ENCODE measurements around the gene ITGA11. TPM values are rescaled to one million over a fixed set of nuclear protein-coding genes. Genes with fewer than 3 reads are reported as not detected.

Gene ITGA11
- total RNA-seq, 1 donor, result 567 TPM

DNA sequence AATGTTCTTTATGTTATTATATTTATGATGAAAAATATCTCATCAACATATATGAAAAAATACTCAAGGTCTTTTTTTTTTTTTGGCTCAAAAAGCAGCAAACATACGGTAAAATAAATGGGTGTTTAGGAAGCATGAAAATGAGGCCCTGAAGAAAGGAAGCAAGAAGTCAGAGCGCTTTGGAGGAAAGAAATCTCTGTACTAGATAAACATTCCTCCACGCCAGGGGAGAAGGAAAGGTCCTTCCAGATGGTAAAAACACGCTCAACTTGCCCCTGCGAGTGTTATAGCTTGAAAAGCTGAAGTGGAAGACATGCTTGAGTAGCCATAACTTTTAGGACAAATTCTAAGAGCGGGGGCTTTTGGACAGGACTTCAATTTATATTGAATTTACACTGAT, 101.5 kb downstream of the ITGA11 start:
- H3K27ac ChIP-seq (ENCODE audit: low read depth, low read length), result no peak overlapping the region
- H3K79me2 ChIP-seq (ENCODE audit: insufficient read depth, low read length), result no peaks in the 10 kb centered on the region
- H3K4me3 ChIP-seq (ENCODE audit: insufficient read depth, low read length), result no peak overlapping the region
- TF ChIP-seq, protein P1, sequence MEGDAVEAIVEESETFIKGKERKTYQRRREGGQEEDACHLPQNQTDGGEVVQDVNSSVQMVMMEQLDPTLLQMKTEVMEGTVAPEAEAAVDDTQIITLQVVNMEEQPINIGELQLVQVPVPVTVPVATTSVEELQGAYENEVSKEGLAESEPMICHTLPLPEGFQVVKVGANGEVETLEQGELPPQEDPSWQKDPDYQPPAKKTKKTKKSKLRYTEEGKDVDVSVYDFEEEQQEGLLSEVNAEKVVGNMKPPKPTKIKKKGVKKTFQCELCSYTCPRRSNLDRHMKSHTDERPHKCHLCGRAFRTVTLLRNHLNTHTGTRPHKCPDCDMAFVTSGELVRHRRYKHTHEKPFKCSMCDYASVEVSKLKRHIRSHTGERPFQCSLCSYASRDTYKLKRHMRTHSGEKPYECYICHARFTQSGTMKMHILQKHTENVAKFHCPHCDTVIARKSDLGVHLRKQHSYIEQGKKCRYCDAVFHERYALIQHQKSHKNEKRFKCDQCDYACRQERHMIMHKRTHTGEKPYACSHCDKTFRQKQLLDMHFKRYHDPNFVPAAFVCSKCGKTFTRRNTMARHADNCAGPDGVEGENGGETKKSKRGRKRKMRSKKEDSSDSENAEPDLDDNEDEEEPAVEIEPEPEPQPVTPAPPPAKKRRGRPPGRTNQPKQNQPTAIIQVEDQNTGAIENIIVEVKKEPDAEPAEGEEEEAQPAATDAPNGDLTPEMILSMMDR (IDR thresholded peaks at IDR 0.05; ENCODE audit: extremely low read depth, low read depth, low read length), result no peak
- no peaks in the 10 kb centered on the region for H3K9me3 ChIP-seq (ENCODE audit: low read depth, low read length)
- no peaks in the 10 kb centered on the region for H3K27me3 ChIP-seq (ENCODE audit: insufficient read depth, low read length)
- peaks cover 33% of the 10 kb centered on the region for H3K4me1 ChIP-seq (ENCODE audit: insufficient read depth, low read length)
- H3K36me3 ChIP-seq (ENCODE audit: insufficient read depth, low read length), result peaks cover 88% of the 10 kb centered on the region
- DNase-seq (ENCODE audit: insufficient read length, low spot score, missing footprints), result no peak
- H3K4me2 ChIP-seq (ENCODE audit: insufficient read depth, low read length), result no peak overlapping the region
- H2AFZ ChIP-seq (ENCODE audit: low read length), result no peak overlapping the region
- peaks cover 19% of the 10 kb centered on the region for H4K20me1 ChIP-seq (ENCODE audit: insufficient read depth, low read length)

- H4K20me1 ChIP-seq (ENCODE audit: insufficient read depth, low read length), result peaks cover 22% of the 10 kb centered on the region
- no peak for DNase-seq (ENCODE audit: insufficient read length, low spot score, missing footprints)
Observed at GRCh38 chr15:68328964-68329363, 103.0 kb downstream of the ITGA11 start.

DNA sequence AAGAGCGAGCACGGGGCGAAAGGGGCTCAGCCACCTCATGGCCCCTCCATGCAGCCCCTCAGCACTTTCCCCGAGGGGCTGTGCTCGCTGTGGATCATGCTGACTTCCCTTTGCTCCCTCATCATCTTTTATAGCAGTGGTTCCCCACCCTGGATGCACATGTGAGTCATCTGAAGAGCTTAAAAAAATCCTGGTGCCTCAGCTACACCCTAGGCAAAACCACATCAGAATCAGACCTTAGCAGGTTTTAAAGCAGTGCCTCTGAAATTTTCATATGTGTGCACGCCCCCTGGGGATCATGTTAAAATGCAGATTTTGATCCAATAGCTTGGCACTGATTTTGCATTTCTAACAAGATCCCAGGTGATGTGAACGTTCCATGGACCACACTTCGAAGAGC, 103.5 kb downstream of the ITGA11 start:
- H3K4me1 ChIP-seq (ENCODE audit: insufficient read depth, low read length), result peaks cover 15% of the 10 kb centered on the region
- peaks cover 22% of the 10 kb centered on the region for H4K20me1 ChIP-seq (ENCODE audit: insufficient read depth, low read length)
- no peaks in the 10 kb centered on the region for H3K79me2 ChIP-seq (ENCODE audit: insufficient read depth, low read length)
- H3K4me2 ChIP-seq (ENCODE audit: insufficient read depth, low read length), result no peak overlapping the region
- H3K27me3 ChIP-seq (ENCODE audit: insufficient read depth, low read length), result no peaks in the 10 kb centered on the region
- DNase-seq (ENCODE audit: insufficient read length, low spot score, missing footprints), result no peak
- H3K4me3 ChIP-seq (ENCODE audit: insufficient read depth, low read length), result no peak overlapping the region
- H3K9me3 ChIP-seq (ENCODE audit: low read depth, low read length), result no peaks in the 10 kb centered on the region
- H3K36me3 ChIP-seq (ENCODE audit: insufficient read depth, low read length), result peaks cover 98% of the 10 kb centered on the region
- no peak overlapping the region for H2AFZ ChIP-seq (ENCODE audit: low read length)
- TF ChIP-seq, protein P1 (IDR thresholded peaks at IDR 0.05; ENCODE audit: extremely low read depth, low read depth, low read length), result no peak
- H3K27ac ChIP-seq (ENCODE audit: low read depth, low read length), result no peak overlapping the region

More at GRCh38 chr15:68328964-68329363, 103.0 kb downstream of the ITGA11 start:
- Histone ChIP-seq H3K9me3 (ENCODE audit: low read depth, low read length) (no peaks in the 10 kb centered on the region), H3K27ac (ENCODE audit: low read depth, low read length) (no peak overlapping the region), H3K4me2 (ENCODE audit: insufficient read depth, low read length) (no peak overlapping the region), H3K4me1 (ENCODE audit: insufficient read depth, low read length) (peaks cover 20% of the 10 kb centered on the region), H2AFZ (ENCODE audit: low read length) (no peak overlapping the region), H3K4me3 (ENCODE audit: insufficient read depth, low read length) (no peak overlapping the region), H3K79me2 (ENCODE audit: insufficient read depth, low read length) (no peaks in the 10 kb centered on the region), H3K27me3 (ENCODE audit: insufficient read depth, low read length) (no peaks in the 10 kb centered on the region), H3K36me3 (ENCODE audit: insufficient read depth, low read length) (peaks cover 98% of the 10 kb centered on the region)
- TF ChIP-seq, protein P1 (IDR thresholded peaks at IDR 0.05; ENCODE audit: extremely low read depth, low read depth, low read length), result no peak

GRCh38 chr15:68326711-68327354, 105.1 kb downstream of the ITGA11 start:
- DNase-seq (ENCODE audit: insufficient read length, low spot score, missing footprints), result no peak
- TF ChIP-seq, protein P1 (IDR thresholded peaks at IDR 0.05; ENCODE audit: extremely low read depth, low read depth, low read length), result no peak
- no peak overlapping the region for H3K27ac ChIP-seq (ENCODE audit: low read depth, low read length)
- H3K4me3 ChIP-seq (ENCODE audit: insufficient read depth, low read length), result no peak overlapping the region
- no peaks in the 10 kb centered on the region for H3K79me2 ChIP-seq (ENCODE audit: insufficient read depth, low read length)
- H4K20me1 ChIP-seq (ENCODE audit: insufficient read depth, low read length), result peaks cover 22% of the 10 kb centered on the region
- no peak overlapping the region for H3K4me2 ChIP-seq (ENCODE audit: insufficient read depth, low read length)
- peaks cover 13% of the 10 kb centered on the region for H3K4me1 ChIP-seq (ENCODE audit: insufficient read depth, low read length)
- no peak overlapping the region for H2AFZ ChIP-seq (ENCODE audit: low read length)
- no peaks in the 10 kb centered on the region for H3K9me3 ChIP-seq (ENCODE audit: low read depth, low read length)
- peaks cover 96% of the 10 kb centered on the region for H3K36me3 ChIP-seq (ENCODE audit: insufficient read depth, low read length)
- no peaks in the 10 kb centered on the region for H3K27me3 ChIP-seq (ENCODE audit: insufficient read depth, low read length)

Data from osteoblast (primary cell).